CD14-positive monocyte (primary cell): ENCODE data around the gene NSF. TPM values are rescaled to one million over a fixed set of nuclear protein-coding genes. Genes with fewer than 3 reads are reported as not detected.
"Not testable (repeated sequence)": the region's sequence is repeated elsewhere in the genome, so short reads cannot be mapped to it uniquely, and the experiment has no call there.

Experiments
- DNase-seq, 3 donors: peaks; one replicate each; pipeline ENCODE4 v3.0.0-alpha.2; 2011 to 2022
- H2AFZ ChIP-seq: 2 replicates; pipeline ENCODE4 v1.6.0; 2012; ENCODE audit warnings: mild to moderate bottlenecking, low read depth, low read length, inconsistent platforms; ENCODE audit not compliant: insufficient read depth, poor library complexity, severe bottlenecking
- H3K27ac ChIP-seq, 2 donors: 1 replicate in 1 of 2; 2 replicates in 1 of 2; pipeline ENCODE4 v1.5.1; 2012 to 2013; ENCODE audit warnings: low read length in 2 of 2, control low read depth in 1 of 2, inconsistent platforms in 1 of 2, low read depth in 1 of 2, mild to moderate bottlenecking in 1 of 2
- H3K27me3 ChIP-seq, 2 donors: one replicate each; pipeline versions ENCODE4 v1.6.0 to v1.6.1; 2011 to 2013; ENCODE audit warnings: low read length in 2 of 2; ENCODE audit not compliant: control insufficient read depth in 2 of 2, insufficient read depth in 2 of 2
- H3K36me3 ChIP-seq, 2 donors: replicated peaks in 1 of 2; 1 replicate in 1 of 2; 2 replicates in 1 of 2; pipeline versions ENCODE4 v1.5.1 to v1.6.1; 2012 to 2013; ENCODE audit warnings: low read length in 2 of 2, control low read depth in 1 of 2, inconsistent platforms in 1 of 2, mild to moderate bottlenecking in 1 of 2; ENCODE audit not compliant: insufficient read depth in 2 of 2, control insufficient read depth in 1 of 2
- H3K4me1 ChIP-seq, 2 donors: 1 replicate in 1 of 2; 2 replicates in 1 of 2; pipeline versions ENCODE4 v1.5.1 to v1.6.1; 2012 to 2013; ENCODE audit warnings: low read length in 2 of 2, control low read depth in 1 of 2, inconsistent platforms in 1 of 2, mild to moderate bottlenecking in 1 of 2, moderate library complexity in 1 of 2; ENCODE audit not compliant: insufficient read depth in 2 of 2, control insufficient read depth in 1 of 2
- H3K4me2 ChIP-seq: replicated peaks from 2 replicates; pipeline ENCODE3; 2012; ENCODE audit warnings: low read length, moderate library complexity, mild to moderate bottlenecking; ENCODE audit not compliant: poor library complexity, severe bottlenecking; ENCODE audit errors: extremely low read depth
- H3K4me3 ChIP-seq, 3 experiments: fragments of 200-600 bp in 1 of 3; sonication (generic) in 1 of 3; replicated peaks in 1 of 3; 1 replicate in 2 of 3; 2 replicates in 1 of 3; pipeline ENCODE4 v1.5.1; 2011 to 2013; ENCODE audit warnings: low read length in 3 of 3, mild to moderate bottlenecking in 3 of 3, control low read depth in 2 of 3, low read depth in 2 of 3, inconsistent platforms in 1 of 3, moderate library complexity in 1 of 3
- H3K79me2 ChIP-seq: 2 replicates; pipeline ENCODE4 v1.6.0; 2012; ENCODE audit warnings: mild to moderate bottlenecking, control low read depth, inconsistent platforms, low read length, moderate library complexity; ENCODE audit not compliant: insufficient read depth
- H3K9ac ChIP-seq: 2 replicates; pipeline ENCODE4 v1.6.0; 2017; ENCODE audit warnings: low read length, mild to moderate bottlenecking; ENCODE audit not compliant: insufficient read depth, poor library complexity, severe bottlenecking
- H3K9me3 ChIP-seq, 2 donors: replicated peaks in 1 of 2; 1 replicate in 1 of 2; 2 replicates in 1 of 2; pipeline versions ENCODE4 v1.5.1 to v1.6.1; 2012 to 2013; ENCODE audit warnings: low read length in 2 of 2, control low read depth in 1 of 2; ENCODE audit not compliant: control insufficient read depth in 1 of 2, insufficient read depth in 1 of 2
- H4K20me1 ChIP-seq: 2 replicates; pipeline ENCODE4 v1.6.0; 2012; ENCODE audit warnings: mild to moderate bottlenecking, low read length, control low read depth, moderate library complexity; ENCODE audit not compliant: insufficient read depth
- H3K27ac Mint-ChIP-seq, 7 donors: one replicate each; pipeline ENCODE4 v1.8.0; 2020; ENCODE audit warnings: mild to moderate bottlenecking in 7 of 7, mixed read lengths in 7 of 7, moderate library complexity in 6 of 7, inconsistent platforms in 2 of 7
- H3K27me3 Mint-ChIP-seq, 3 donors: one replicate each; pipeline ENCODE4 v1.8.0; 2021 to 2022; ENCODE audit warnings: low read depth in 3 of 3, mild to moderate bottlenecking in 3 of 3, mixed read lengths in 3 of 3, moderate library complexity in 3 of 3, inconsistent platforms in 1 of 3
- H3K36me3 Mint-ChIP-seq, 2 donors: one replicate each; pipeline ENCODE4 v1.8.0; 2020; ENCODE audit warnings: mixed read lengths in 2 of 2, inconsistent platforms in 1 of 2, mild to moderate bottlenecking in 1 of 2
- H3K4me1 Mint-ChIP-seq: one replicate; pipeline ENCODE4 v1.8.0; 2020; ENCODE audit warnings: mild to moderate bottlenecking, mixed read lengths
- H3K4me3 Mint-ChIP-seq, 2 donors: one replicate each; pipeline ENCODE4 v1.8.0; 2020; ENCODE audit warnings: mild to moderate bottlenecking in 2 of 2, mixed read lengths in 2 of 2, moderate library complexity in 1 of 2
- H3K9me3 Mint-ChIP-seq, 7 donors: one replicate each; pipeline ENCODE4 v1.8.0; 2020 to 2022; ENCODE audit warnings: mixed read lengths in 7 of 7, mild to moderate bottlenecking in 6 of 7, moderate library complexity in 6 of 7, inconsistent platforms in 2 of 7
- WGBS: methylation state at CpG from one replicate; pipeline ENCODE4 v1.1.5; 2013; ENCODE audit warnings: missing lambda C conversion rate; ENCODE audit not compliant: insufficient coverage; 5-methylcytosine and 5-hydroxymethylcytosine counted together
- intact Hi-C, 2 donors: fragments of 100-400 bp; cut with micrococcal nuclease; formaldehyde crosslinking; loops; one replicate each; pipeline versions ENCODE4 v1.15.0 to v1.15.1; 2023
- polyA plus RNA-seq, 3 donors: library from polyadenylated mRNA; depleted of rRNA in 1 of 3; unstranded in 2 of 3; stranded (reverse) in 1 of 3; fragments of 300-500 nt in 2 of 3; fragments of >200 nt in 1 of 3; fragmentation: Illumina TruSeq in 2 of 3; gene quantifications; 1 replicate in 2 of 3; 2 replicates in 1 of 3; pipeline ENCODE4 v1.2.3, GENCODE V29; 2012 to 2021
- TF ChIP-seq, protein P1 (sequence below): fragments of 200-600 bp; IDR thresholded peaks from one replicate; pipeline ENCODE4 v1.8.0; 2022; ENCODE audit warnings: antibody characterized with exemption, mild to moderate bottlenecking

The NSF gene
- polyA plus RNA-seq, 3 donors, result 22.5 to 63.2 (median 58.0) TPM

DNA sequence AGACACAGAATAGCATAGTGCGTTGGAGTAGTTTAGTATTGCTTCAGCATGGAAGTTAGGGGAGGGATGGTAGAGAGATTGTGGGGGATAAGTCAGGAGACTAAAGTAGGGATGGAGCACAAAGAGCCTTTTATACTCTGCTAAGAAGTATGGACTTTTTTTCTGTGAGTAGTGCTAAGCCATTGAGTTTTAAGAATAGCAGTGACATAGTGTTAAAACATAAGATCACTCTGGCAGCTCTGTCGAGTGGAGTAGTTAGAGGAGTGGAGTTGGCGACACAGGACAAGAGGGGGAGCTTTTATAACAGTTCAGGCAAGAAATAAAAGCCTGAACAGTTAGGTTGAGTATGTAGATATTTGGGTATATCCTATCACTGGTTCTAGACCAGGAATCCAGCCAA lies 106.1 kb downstream of the NSF start:
- not testable (repeated sequence) for H3K4me3 Mint-ChIP-seq

GRCh38 chr17:46699014-46699413 lies 108.5 kb downstream of the NSF start:
- H3K36me3 ChIP-seq, H4K20me1 ChIP-seq, DNase-seq, H3K4me1 ChIP-seq, H3K4me3 ChIP-seq, H3K27ac ChIP-seq, H3K9ac ChIP-seq, H2AFZ ChIP-seq, H3K36me3 Mint-ChIP-seq, H3K4me3 Mint-ChIP-seq, H3K4me2 ChIP-seq, H3K27me3 ChIP-seq, H3K4me1 Mint-ChIP-seq, H3K79me2 ChIP-seq, H3K27ac Mint-ChIP-seq, H3K9me3 Mint-ChIP-seq, H3K9me3 ChIP-seq, intact Hi-C loops, H3K27me3 Mint-ChIP-seq: not testable (repeated sequence)
- WGBS, result no CpG with 5 or more reads among the region's 2 CpGs

More for the DNA sequence above, 106.1 kb downstream of the NSF start:
- H3K36me3 Mint-ChIP-seq, H3K27ac Mint-ChIP-seq, H3K4me1 ChIP-seq, H3K27me3 ChIP-seq, H2AFZ ChIP-seq, H3K36me3 ChIP-seq, H3K9me3 Mint-ChIP-seq, H3K27me3 Mint-ChIP-seq, H4K20me1 ChIP-seq, H3K79me2 ChIP-seq, H3K27ac ChIP-seq, H3K4me1 Mint-ChIP-seq, intact Hi-C loops, H3K4me3 ChIP-seq, DNase-seq, H3K4me2 ChIP-seq, H3K9ac ChIP-seq, H3K9me3 ChIP-seq: not testable (repeated sequence)
- WGBS, result no CpG with 5 or more reads among the region's 3 CpGs

DNA sequence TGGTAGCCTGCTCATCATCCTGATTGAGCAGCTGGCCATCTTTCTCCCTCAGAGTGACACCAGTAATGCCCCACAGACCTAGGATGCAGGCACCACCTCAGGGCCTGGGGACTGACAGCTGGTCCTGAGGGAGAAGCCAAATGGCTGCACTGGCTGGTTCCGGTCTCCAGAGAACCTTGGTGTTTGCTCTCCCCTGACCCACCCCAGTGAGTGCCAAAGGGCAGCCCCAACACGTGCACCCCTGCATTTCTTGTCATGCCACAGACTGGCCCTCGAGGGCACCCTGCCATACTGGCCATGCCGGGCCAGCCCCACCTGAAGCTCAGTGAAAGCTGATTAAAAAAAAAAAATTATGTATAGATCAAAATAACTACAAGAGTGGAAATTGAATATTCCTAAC lies 127.5 kb downstream of the NSF start:
- Mint-ChIP-seq H3K36me3 (peaks cover 54 to 76% of the 10 kb centered on the region in 2 donors), H3K9me3 (no peaks in the 10 kb centered on the region), H3K27ac (no peak overlapping the region), H3K27me3 (no peaks in the 10 kb centered on the region), H3K4me3 (no peak overlapping the region), H3K4me1 (peaks cover 15% of the 10 kb centered on the region)
- Histone ChIP-seq H4K20me1 (no peaks in the 10 kb centered on the region), H3K27ac (no peak overlapping the region), H2AFZ (no peak overlapping the region), H3K4me2 (no peak overlapping the region), H3K4me1 (peaks cover 4 to 6% of the 10 kb centered on the region in 2 donors), H3K36me3 (peaks cover 55 to 93% of the 10 kb centered on the region in 2 donors), H3K9ac (no peak overlapping the region), H3K4me3 (no peak overlapping the region), H3K79me2 (no peaks in the 10 kb centered on the region), H3K27me3 (no peaks in the 10 kb centered on the region), H3K9me3 (no peaks in the 10 kb centered on the region)
- intact Hi-C loops, result no loop called here
- TF ChIP-seq, protein P1, sequence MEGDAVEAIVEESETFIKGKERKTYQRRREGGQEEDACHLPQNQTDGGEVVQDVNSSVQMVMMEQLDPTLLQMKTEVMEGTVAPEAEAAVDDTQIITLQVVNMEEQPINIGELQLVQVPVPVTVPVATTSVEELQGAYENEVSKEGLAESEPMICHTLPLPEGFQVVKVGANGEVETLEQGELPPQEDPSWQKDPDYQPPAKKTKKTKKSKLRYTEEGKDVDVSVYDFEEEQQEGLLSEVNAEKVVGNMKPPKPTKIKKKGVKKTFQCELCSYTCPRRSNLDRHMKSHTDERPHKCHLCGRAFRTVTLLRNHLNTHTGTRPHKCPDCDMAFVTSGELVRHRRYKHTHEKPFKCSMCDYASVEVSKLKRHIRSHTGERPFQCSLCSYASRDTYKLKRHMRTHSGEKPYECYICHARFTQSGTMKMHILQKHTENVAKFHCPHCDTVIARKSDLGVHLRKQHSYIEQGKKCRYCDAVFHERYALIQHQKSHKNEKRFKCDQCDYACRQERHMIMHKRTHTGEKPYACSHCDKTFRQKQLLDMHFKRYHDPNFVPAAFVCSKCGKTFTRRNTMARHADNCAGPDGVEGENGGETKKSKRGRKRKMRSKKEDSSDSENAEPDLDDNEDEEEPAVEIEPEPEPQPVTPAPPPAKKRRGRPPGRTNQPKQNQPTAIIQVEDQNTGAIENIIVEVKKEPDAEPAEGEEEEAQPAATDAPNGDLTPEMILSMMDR, result no peak
- DNase-seq, result no peak
- 100% methylated on average over 1 of the region's 4 CpGs for WGBS
